G401.6 (cell line): ENCODE data around the gene CRIM1.

Source experiments
- FAIRE-seq: peaks from 2 replicates; lab custom pipeline; 2012; peaks lifted over from hg19 to GRCh38; lab: Jason Lieb, UNC

Gene CRIM1

DNA sequence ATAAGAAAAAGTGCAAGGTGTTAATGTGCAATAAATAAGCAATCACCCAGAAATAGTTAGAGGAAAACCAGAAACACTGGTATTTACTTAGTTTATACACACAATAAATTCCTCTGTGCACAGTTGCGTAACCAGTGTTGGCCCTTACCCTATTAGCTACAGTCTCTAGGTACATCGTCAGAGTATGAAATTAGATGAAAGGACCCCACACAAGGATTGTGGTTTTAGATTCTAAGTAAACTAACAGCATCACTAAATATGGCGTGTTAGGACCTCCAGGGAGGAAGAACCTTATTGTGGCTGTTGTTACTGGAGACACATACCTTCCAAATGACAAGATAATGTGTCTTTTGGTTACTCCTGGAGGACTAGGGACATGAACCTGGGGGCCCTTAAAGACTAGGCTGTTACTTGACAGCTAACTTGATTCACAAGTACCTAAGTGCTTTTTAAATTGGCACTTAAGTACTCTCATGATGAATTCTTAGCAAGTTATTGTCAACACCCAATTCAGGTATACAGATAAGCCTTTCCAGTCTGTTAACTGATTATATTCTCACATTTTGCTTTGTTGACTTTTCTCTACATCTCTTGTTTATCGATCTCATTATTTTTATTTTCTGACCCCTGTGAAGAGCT lies 127.1 kb downstream of the CRIM1 start:
- FAIRE-seq, result peak; percentile 72

DNA sequence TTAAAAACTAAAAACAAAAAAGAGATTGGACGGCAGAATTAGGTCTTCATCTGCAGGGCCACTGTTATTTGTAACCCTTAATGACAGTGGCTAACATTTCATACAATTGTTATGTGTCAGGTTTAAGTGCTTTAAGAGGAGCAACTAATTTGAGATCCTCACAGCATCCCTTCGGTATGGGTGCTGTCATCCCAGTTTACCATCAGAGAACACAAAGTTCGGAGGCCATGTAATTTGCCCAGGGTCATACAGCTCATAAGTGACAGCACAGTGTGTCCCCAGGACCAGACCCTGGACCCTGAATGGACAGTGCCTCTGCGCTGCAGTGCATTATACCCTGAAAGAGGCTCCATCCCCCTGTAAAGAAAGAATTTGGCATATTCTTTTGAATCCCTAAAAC lies 127.7 kb downstream of the CRIM1 start:
- FAIRE-seq, result no peak

DNA sequence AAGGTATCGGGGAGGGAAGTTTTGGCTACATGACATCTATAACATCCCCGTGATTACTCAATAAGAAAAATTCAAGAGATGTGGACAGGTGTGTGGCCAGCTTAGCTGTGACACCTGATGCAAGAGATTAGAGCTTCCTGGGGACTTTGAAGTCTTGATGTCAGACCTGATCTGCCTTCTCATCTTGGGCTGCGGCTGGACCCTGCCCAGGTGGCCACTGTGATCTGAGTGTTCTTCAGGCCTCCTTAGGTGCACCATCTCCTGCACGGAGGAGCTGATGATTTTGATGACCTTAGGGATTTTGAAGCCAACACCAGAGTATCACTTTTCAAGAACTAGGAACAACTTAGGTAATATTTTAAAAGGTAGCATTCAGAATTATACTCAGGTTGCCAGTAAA lies 128.9 kb downstream of the CRIM1 start:
- FAIRE-seq, result no peak

- FAIRE-seq, result no peak
Measured at GRCh38 chr2:36485521-36485920, 129.9 kb downstream of the CRIM1 start.

DNA sequence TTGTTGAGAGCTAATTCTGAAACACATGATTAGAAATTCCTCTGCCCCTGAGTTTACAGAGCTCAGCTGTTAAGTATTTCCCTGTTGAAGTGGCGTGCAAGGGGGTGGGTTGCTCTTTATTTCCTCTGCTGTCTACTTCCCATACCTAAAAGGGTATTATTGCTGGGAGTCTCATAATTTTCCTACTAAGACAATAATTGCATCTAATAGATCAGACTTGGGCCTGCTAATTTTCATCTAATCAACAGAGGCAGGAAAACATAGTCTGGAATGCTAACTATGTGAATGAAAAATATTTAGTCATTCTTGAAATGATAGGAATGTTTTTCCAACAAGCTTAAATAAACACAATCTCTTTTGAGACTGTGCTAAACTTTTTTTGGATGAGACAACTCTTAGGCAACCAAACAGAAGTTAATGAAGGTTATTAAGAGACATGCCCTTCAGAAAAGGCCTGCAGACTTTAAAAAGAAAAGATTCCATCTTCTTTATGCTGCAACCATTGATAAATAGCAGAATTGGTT lies 131.0 kb downstream of the CRIM1 start:
- FAIRE-seq, result peak; percentile 100

DNA sequence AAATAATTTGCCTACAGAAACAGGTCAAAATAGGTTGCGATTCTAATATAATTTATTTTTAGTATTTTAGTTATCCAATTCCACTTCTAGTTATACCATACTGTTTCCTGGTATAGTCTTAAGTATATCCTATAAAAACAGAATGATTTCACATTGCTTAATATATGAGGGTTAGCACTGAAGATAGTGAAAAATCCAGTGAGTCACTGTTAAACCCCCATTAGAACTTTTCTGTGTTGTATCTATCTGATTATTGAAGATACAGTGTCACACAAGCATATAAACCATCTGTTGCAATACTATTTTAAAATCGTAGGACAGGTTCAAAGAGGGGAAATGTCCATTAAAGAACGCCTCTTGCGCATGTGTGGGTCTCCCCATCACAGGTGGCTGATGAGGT lies 132.4 kb downstream of the CRIM1 start:
- no peak for FAIRE-seq

DNA sequence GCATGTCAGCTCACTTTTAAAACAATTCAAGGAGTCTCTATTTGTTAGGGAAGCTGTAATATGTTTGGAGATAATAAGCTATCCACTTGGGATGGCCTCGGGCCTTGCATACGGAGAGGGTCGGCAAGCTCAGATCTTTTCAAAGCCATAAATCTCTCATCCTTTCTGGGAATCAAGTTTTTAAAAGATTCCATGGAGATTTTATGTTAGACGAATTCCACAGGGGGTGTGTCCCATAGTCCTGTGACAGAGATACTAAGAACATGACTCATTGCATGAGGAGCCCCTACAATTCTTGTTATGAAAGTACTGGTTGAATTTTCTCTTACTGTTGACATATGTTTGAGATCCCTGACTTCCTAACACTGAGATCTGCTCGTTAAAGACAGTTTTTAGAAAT lies 133.7 kb downstream of the CRIM1 start:
- FAIRE-seq, result peak; percentile 94

DNA sequence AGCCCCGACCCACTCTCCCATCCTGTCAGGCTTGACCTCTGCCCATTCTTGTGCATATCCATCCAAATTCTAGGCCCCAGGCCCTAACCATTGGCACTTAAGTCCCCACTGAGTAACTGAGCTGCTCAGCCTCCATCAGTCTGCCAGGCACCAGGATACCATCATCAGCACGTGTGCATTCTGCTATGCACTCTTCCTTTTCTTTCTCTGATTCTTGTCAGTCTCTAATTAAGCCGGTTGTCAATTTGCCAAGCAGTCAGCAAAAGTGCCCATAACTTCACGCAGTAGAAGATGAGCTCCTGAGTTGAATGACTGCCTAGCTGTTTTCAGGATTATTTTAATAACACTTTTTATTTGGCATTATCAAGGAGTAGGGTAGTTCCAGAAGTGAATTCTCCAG lies 135.2 kb downstream of the CRIM1 start:
- no peak for FAIRE-seq

GRCh38 chr2:36492216-36492945 lies 136.8 kb downstream of the CRIM1 start:
- FAIRE-seq, result peak; percentile 97

GRCh38 chr2:36493306-36493705 lies 137.7 kb downstream of the CRIM1 start:
- FAIRE-seq, result no peak

- FAIRE-seq, result peak; percentile 37
Measured at GRCh38 chr2:36497570-36498163, 142.1 kb downstream of the CRIM1 start.

GRCh38 chr2:36499128-36499820 lies 143.7 kb downstream of the CRIM1 start:
- no peak for FAIRE-seq

DNA sequence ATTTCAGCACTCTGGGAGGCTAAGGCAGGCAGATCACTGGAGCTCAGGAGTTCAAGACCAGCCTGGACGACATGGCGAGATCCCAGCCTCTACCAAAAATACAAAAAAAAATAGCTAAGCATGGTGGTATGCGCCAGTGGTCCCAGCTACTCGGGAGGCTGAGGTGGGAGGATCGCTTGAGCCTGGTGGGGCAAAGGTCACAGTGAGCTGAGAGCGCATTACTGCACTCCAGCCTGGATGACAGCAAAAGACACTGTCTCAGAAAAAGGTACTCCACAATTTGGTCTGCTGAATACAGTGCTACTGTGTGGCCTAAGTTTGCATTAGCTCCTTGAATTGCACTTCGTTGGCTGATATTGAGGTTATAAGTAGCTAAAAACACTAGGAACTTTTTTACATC lies 144.5 kb downstream of the CRIM1 start:
- FAIRE-seq, result no peak

DNA sequence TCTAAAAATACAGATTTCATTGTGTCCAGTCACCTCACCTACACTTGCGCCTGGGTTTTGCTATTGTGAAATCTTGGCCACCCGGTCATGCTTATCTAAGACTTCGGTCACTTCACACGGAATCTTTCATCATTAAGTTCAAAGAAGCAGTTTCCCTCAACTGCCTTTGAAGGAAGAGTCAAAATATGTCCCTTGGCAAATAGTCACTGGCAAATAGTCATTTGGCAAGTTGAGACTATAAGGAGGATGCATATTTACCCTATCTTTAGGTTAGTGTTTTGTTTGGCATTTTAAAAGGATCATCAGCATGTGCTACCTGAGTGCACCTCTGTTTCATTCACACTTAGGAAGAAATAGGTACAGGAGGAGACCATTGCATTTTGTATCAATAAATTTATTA lies 146.5 kb downstream of the CRIM1 start:
- no peak for FAIRE-seq

- peak; percentile 93 for FAIRE-seq
Measured at GRCh38 chr2:36507408-36507812, 151.8 kb downstream of the CRIM1 start.

GRCh38 chr2:36509075-36509474 lies 153.5 kb downstream of the CRIM1 start:
- no peak for FAIRE-seq

DNA sequence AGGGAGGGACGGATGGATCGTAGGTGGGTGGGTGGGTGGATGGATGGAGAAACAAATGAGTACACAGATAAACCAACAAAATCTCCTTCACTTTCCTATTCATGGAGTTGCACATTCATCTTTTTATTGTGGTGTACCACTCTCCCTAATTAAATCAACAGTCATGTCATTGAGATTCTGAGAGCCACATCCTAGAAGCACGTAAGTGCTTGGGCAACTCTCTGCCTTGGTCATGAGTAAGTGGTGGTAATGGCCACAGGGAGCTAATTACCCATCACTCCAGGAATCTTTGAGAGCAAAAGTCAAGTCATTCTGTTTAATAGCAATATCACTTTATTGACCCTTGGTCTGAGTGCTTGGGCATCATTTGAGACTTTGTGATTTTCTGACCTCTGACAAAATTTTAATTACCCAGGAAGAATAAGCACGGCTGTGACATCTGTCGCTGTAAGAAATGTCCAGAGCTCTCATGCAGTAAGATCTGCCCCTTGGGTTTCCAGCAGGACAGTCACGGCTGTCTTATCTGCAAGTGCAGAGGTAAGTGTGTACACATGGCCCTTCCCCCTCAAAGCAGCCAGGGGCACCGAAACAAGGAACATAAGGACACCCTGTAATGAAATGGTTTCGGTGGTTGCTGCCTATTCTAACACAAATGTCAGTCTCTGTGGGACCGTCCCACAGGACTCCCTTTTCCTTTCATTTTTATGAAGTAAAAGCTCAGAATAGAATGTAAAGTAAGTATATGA lies 156.5 kb downstream of the CRIM1 start:
- FAIRE-seq, result no peak

GRCh38 chr2:36512705-36513104 lies 157.1 kb downstream of the CRIM1 start:
- FAIRE-seq, result no peak

- no peak for FAIRE-seq
Measured at GRCh38 chr2:36513661-36514060, 158.1 kb downstream of the CRIM1 start.

GRCh38 chr2:36515538-36515937 lies 160.0 kb downstream of the CRIM1 start:
- no peak for FAIRE-seq

DNA sequence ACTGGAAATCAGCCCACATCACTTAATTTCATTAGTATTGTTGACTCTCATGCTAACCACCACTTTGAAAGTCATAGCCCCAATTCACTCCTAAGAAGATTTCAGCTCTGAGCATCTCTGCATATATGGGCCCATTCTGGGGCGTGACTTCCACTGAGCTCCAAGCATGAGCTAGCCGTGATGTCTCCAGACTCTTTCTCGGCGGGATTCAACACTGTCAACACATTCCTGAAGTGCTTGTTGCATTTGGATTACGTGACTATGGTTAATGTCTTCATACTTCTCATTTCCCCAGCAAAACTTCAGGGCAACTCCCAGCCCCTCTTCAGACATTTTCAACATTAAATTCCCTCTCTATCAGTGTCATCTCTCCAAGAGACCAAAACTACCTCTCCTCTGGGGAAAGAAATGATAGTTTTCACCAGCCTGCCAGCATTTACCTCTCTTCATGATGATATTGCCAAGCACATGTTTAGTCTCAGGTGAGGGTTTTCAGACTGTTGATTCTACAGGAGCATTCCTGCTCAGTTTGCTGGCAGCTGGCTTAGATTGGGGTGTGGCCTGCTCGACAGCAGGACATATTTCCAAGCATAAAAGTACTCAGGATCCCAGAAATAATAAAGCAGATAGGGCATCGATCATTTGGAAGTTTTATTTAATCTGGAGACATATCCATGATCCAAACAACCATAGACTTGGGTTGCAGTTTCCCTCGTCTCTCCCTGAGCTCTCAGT lies 160.7 kb downstream of the CRIM1 start:
- FAIRE-seq, result no peak
